ENCODE data around the gene GTF2F2.

DNA sequence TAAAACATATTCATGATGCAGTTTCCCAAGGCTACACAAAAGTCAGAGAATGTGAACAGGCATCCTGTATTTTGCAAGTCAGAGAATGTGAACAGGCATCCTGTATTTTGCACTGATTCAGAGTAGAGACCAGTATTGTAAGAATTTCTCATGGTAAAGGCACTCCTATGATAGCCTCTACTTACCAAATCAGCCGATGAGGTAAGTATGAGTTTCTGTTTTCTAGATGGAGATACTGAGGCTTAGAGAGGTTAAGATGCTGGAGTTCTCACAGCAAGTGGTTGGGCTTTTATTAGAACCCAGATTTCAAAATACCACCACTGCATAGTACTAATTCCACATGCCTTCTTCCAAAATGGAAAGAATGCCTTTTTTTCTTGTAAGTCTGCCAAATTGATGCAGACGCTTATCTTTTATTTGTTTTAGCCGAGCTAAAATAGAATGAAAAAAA is 208.4 kb downstream of the GTF2F2 start:
- no peak for TF ChIP-seq EP300 (IDR thresholded peaks at IDR 0.05)
- TF ChIP-seq, protein P1, sequence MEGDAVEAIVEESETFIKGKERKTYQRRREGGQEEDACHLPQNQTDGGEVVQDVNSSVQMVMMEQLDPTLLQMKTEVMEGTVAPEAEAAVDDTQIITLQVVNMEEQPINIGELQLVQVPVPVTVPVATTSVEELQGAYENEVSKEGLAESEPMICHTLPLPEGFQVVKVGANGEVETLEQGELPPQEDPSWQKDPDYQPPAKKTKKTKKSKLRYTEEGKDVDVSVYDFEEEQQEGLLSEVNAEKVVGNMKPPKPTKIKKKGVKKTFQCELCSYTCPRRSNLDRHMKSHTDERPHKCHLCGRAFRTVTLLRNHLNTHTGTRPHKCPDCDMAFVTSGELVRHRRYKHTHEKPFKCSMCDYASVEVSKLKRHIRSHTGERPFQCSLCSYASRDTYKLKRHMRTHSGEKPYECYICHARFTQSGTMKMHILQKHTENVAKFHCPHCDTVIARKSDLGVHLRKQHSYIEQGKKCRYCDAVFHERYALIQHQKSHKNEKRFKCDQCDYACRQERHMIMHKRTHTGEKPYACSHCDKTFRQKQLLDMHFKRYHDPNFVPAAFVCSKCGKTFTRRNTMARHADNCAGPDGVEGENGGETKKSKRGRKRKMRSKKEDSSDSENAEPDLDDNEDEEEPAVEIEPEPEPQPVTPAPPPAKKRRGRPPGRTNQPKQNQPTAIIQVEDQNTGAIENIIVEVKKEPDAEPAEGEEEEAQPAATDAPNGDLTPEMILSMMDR (IDR thresholded peaks at IDR 0.05) = no peak
- TF ChIP-seq POLR2A (IDR thresholded peaks at IDR 0.05) = no peak
- TF ChIP-seq POLR2AphosphoS5 (IDR thresholded peaks at IDR 0.05) = no peak

Measured in upper lobe of left lung (tissue), 4 donors.